GM10266 (cell line): Measurements from ENCODE around the gene FKBP5.

ENCODE experiments used
- DNase-seq: peaks from one replicate; pipeline ENCODE4 v3.0.0; 2012; ENCODE audit errors: extremely low spot score
- TF ChIP-seq, protein P1 (sequence below): IDR thresholded peaks from 2 replicates; pipeline ENCODE4 v1.5.1; 2012; ENCODE audit warnings: mild to moderate bottlenecking, low read depth; ENCODE audit not compliant: control insufficient read depth, insufficient read depth; ENCODE audit errors: missing control alignments

FKBP5 gene

DNA sequence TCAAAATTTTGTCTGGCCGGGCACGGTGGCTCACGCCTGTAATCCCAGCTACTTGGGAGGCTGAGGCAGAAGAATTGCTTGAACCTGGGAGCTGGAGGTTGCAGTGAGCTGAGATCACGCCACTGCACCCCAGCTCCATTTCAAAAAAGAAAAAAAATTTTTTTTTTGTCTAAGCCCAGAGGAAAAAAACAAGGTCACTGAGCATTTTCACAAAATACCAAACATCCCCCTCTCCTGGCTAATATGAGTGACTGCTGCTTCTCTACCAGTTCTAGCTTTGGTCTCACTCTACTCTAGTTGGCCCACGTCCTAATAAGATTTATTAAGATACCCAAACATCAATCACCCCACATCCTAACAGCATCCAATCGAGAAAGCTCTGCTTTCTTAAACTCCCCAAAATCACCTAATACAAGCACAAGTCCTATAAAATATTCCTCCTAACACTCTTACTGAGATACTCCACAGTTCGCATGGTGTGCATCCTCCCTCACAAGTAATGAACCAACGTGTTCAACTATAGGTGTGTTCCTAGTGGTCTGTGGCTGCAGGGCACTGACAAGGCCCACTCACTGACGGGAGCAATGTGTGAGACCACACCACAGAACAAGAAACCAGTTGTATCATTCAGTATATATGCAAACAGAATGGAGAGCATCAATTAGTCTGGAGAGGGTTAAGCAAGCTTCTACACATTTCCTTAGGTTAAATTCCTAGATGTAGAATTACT lies 64.2 kb downstream of the FKBP5 start:
- TF ChIP-seq, protein P1, sequence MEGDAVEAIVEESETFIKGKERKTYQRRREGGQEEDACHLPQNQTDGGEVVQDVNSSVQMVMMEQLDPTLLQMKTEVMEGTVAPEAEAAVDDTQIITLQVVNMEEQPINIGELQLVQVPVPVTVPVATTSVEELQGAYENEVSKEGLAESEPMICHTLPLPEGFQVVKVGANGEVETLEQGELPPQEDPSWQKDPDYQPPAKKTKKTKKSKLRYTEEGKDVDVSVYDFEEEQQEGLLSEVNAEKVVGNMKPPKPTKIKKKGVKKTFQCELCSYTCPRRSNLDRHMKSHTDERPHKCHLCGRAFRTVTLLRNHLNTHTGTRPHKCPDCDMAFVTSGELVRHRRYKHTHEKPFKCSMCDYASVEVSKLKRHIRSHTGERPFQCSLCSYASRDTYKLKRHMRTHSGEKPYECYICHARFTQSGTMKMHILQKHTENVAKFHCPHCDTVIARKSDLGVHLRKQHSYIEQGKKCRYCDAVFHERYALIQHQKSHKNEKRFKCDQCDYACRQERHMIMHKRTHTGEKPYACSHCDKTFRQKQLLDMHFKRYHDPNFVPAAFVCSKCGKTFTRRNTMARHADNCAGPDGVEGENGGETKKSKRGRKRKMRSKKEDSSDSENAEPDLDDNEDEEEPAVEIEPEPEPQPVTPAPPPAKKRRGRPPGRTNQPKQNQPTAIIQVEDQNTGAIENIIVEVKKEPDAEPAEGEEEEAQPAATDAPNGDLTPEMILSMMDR, result no peak

DNA sequence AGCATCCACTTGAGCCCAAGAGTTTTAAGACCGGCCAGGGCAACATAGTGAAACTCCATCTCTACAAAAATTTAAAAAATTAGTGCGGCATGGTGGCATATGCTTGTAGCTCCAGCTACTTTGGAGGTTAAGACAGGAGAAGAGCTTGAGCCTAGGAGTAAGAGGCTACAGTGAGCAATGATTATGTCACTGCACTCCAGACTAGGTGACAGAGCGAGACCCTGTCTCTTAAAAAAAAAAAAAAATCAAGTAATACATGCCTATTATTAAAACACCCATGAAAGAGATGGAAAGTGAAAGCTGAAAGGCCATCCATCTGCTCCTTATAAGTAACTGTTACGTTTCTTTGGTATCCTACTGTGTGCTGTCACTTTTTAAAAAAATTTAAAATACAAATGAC lies 66.4 kb downstream of the FKBP5 start:
- no peak for DNase-seq
- TF ChIP-seq, protein P1, result no peak

More for the DNA sequence above, 64.2 kb downstream of the FKBP5 start:
- no peak for DNase-seq

DNA sequence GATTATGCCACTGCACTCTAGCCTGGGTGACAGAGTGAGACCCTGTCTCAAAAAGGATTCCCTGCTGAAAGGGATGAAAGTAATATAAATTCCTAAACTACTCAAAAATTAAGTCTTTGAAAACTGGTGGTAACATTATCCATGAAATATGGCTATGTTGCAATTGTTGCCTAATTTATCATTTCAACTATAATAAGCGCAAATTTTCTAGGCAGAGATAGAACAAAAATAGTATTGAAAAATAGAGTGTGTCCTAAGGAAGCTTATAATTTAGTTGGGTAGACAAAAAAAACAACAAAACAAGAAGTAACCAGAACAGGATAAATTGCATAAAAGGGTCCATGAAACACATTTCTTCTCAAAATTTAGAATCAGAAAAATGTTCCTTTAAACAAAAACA lies 68.0 kb downstream of the FKBP5 start:
- DNase-seq, result no peak
- TF ChIP-seq, protein P1, result no peak

DNA sequence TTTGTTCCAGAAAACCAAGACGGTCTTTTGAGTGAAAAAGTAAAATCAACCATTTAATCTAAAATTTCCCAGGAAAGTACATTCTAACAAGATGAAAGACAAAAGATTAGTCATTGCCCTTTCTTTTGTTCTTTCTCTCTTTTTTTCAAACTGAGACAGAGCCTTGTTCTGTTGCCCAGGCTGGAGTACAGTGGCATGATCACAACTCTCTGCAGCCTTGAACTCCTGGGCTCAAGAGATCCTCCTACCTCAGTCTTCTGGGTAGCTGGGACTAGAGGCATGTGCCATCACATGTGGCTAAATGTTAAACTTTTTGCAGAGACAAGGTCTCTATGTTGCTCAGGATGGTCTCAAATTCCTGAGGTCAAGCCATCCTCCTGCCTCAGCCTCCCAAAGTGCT lies 75.0 kb downstream of the FKBP5 start:
- TF ChIP-seq, protein P1, result no peak
- no peak for DNase-seq

DNA sequence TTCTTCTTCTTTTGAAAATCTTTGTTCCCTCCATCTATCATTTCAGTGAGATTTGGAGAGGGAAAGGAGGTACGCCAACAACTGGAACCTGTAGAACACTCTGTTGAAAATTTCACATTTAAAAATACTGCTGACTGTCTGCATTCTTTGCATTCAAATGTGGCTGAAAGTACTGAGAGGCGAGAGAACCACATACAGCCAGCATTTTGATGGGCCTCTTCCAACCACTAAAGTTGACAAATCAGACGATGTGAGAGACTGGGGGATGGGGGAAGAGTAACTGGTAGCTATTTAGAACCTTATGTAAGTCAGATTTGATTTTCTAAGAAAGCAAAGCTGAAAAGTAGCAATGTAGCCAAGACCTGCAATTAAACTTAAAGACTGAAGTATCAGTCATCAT lies 77.5 kb downstream of the FKBP5 start:
- DNase-seq, result peak; percentile 8
- TF ChIP-seq, protein P1, result no peak

DNA sequence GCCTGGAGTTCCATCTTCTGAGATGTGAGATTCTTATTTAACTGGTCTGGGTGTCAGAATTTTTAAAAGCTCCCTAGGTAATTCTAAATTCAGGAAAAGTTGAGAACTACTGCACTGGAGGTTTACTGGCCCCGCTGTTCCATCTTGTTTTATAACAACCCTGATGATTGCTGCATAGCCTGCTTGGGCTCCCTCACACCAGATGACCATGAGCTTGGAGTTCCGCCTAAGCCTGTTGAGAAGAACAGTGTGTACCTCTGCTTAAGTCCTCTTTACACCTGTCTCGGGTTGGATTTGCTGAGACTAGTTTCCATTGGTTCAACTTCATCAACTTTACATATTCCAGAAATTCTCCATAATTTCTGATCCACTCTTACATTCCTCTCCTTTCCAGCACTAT lies 77.9 kb downstream of the FKBP5 start:
- TF ChIP-seq, protein P1, result no peak
- DNase-seq, result no peak

DNA sequence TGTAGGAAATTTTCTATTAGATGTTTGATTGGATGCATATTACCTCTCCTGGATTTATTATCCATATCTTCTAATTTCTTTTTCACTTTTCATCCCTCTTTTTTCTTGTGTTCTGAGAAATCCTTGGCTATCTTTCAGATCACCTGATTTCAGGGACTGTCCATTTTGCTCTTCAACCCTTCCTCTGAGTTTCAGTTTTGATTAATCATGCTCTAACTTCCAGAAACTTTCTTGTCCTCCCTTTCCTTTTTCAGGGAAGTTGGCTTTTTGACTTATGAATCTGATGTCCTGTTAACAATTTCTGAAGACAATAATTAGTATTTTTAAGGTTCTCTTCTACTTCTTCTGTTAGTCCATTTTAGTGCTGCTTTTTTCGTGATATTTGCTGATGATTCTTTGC lies 79.1 kb downstream of the FKBP5 start:
- DNase-seq, result no peak
- TF ChIP-seq, protein P1, result no peak
